Activated T-helper 17 cell treated with anti-CD3 and anti-CD28 coated beads, Interleukin-2, amount 50 U/mL, for 72 hours (primary cell): Measurements from ENCODE around the gene VWDE. TPM values are rescaled to one million over a fixed set of nuclear protein-coding genes. Genes with fewer than 3 reads are reported as not detected.
"Not testable (repeated sequence)": the region's sequence is repeated elsewhere in the genome, so short reads cannot be mapped to it uniquely, and the experiment has no call there.

Experiments used
- ATAC-seq: fragments of 150-1000 bp; cut with Tn5 transposase; replicated peaks from 2 replicates; pipeline ENCODE4 v1.10.0; 2021; ENCODE audit warnings: mild to moderate bottlenecking, moderate library complexity
- H3K27ac Mint-ChIP-seq: one replicate; pipeline ENCODE4 v1.8.0; 2022; ENCODE audit warnings: mixed read lengths
- H3K27me3 Mint-ChIP-seq: one replicate; pipeline ENCODE4 v1.8.0; 2022; ENCODE audit warnings: mixed read lengths
- H3K36me3 Mint-ChIP-seq: one replicate; pipeline ENCODE4 v1.8.0; 2022; ENCODE audit warnings: low read depth, mild to moderate bottlenecking, mixed read lengths
- H3K4me1 Mint-ChIP-seq: one replicate; pipeline ENCODE4 v1.8.0; 2022; ENCODE audit warnings: mixed read lengths
- H3K4me3 Mint-ChIP-seq: one replicate; pipeline ENCODE4 v1.8.0; 2022; ENCODE audit warnings: mild to moderate bottlenecking, mixed read lengths
- H3K9me3 Mint-ChIP-seq: one replicate; pipeline ENCODE4 v1.8.0; 2022; ENCODE audit warnings: mixed read lengths
- total RNA-seq, 2 donors: library from RNA; stranded (reverse); gene quantifications; one replicate each; pipeline ENCODE4 v1.2.3, GENCODE V29; 2022

The VWDE gene
- total RNA-seq: 10 to 100 TPM in 1 of 2 donors, 1 to 10 TPM in 1; 6.1 to 10.5 TPM

- peaks cover 2% of the 10 kb centered on the region for H3K9me3 Mint-ChIP-seq
- H3K4me1 Mint-ChIP-seq: peaks cover 5% of the 10 kb centered on the region
- peaks cover 2% of the 10 kb centered on the region for H3K27me3 Mint-ChIP-seq
- H3K4me3 Mint-ChIP-seq: peak within 1 kb of the TSS; percentile 88
- peak; percentile 94 for ATAC-seq
- H3K27ac Mint-ChIP-seq: peak within 1 kb of the TSS; percentile 74
- peaks cover 1% of the 10 kb centered on the region for H3K36me3 Mint-ChIP-seq
These were observed at the start of gene VWDE for GRCh38 chr7:12403287-12404181. VWDE (minus strand) TSS chr7:12403865; CDS start chr7:12403716, 149 bp downstream.

- ATAC-seq, H3K9me3 Mint-ChIP-seq, H3K36me3 Mint-ChIP-seq, H3K27me3 Mint-ChIP-seq, H3K4me3 Mint-ChIP-seq, H3K4me1 Mint-ChIP-seq, H3K27ac Mint-ChIP-seq: not testable (repeated sequence)
These were observed 49.5 kb upstream of the VWDE start for GRCh38 chr7:12453136-12453535.

- no peak for ATAC-seq
- Mint-ChIP-seq H3K27me3 (peaks cover 3% of the 10 kb centered on the region), H3K4me3 (no peak overlapping the region), H3K9me3 (no peaks in the 10 kb centered on the region), H3K36me3 (no peaks in the 10 kb centered on the region), H3K27ac (no peak overlapping the region), H3K4me1 (no peaks in the 10 kb centered on the region)
These were observed 47.0 kb upstream of the VWDE start for GRCh38 chr7:12450615-12451014.

- Mint-ChIP-seq H3K4me1 (no peaks in the 10 kb centered on the region), H3K4me3 (no peak overlapping the region), H3K27ac (no peak overlapping the region), H3K27me3 (peaks cover 21% of the 10 kb centered on the region), H3K36me3 (no peaks in the 10 kb centered on the region), H3K9me3 (no peaks in the 10 kb centered on the region)
- ATAC-seq: no peak
These were observed 41.1 kb upstream of the VWDE start for GRCh38 chr7:12444785-12445184.

- Mint-ChIP-seq H3K4me1 (no peaks in the 10 kb centered on the region), H3K9me3 (no peaks in the 10 kb centered on the region), H3K27me3 (peaks cover 24% of the 10 kb centered on the region), H3K36me3 (no peaks in the 10 kb centered on the region), H3K4me3 (no peak overlapping the region), H3K27ac (no peak overlapping the region)
- ATAC-seq: no peak
These were observed 36.6 kb upstream of the VWDE start for GRCh38 chr7:12440229-12440628.

- no peak overlapping the region for H3K4me3 Mint-ChIP-seq
- peaks cover 9% of the 10 kb centered on the region for H3K27me3 Mint-ChIP-seq
- no peak overlapping the region for H3K27ac Mint-ChIP-seq
- H3K4me1 Mint-ChIP-seq: no peaks in the 10 kb centered on the region
- ATAC-seq: no peak
- no peaks in the 10 kb centered on the region for H3K9me3 Mint-ChIP-seq
- H3K36me3 Mint-ChIP-seq: no peaks in the 10 kb centered on the region
These were observed 33.4 kb upstream of the VWDE start for GRCh38 chr7:12436896-12437535.

GRCh38 chr7:12436126-12436525 is 32.5 kb upstream of the VWDE start:
- Mint-ChIP-seq H3K27me3 (peaks cover 9% of the 10 kb centered on the region), H3K27ac (no peak overlapping the region), H3K4me1 (no peaks in the 10 kb centered on the region), H3K4me3 (no peak overlapping the region), H3K9me3 (no peaks in the 10 kb centered on the region), H3K36me3 (no peaks in the 10 kb centered on the region)
- ATAC-seq: no peak

GRCh38 chr7:12434012-12434642 is 30.5 kb upstream of the VWDE start:
- H3K4me3 Mint-ChIP-seq: no peak overlapping the region
- no peaks in the 10 kb centered on the region for H3K9me3 Mint-ChIP-seq
- no peak overlapping the region for H3K27ac Mint-ChIP-seq
- no peaks in the 10 kb centered on the region for H3K4me1 Mint-ChIP-seq
- no peaks in the 10 kb centered on the region for H3K36me3 Mint-ChIP-seq
- peaks cover 11% of the 10 kb centered on the region for H3K27me3 Mint-ChIP-seq
- ATAC-seq: no peak

GRCh38 chr7:12431886-12432556 is 28.4 kb upstream of the VWDE start:
- Mint-ChIP-seq H3K4me1 (no peaks in the 10 kb centered on the region), H3K4me3 (no peak overlapping the region), H3K27ac (no peak overlapping the region), H3K27me3 (peaks cover 8% of the 10 kb centered on the region), H3K9me3 (no peaks in the 10 kb centered on the region), H3K36me3 (no peaks in the 10 kb centered on the region)
- ATAC-seq: no peak

- Mint-ChIP-seq H3K27ac (no peak overlapping the region), H3K9me3 (no peaks in the 10 kb centered on the region), H3K36me3 (no peaks in the 10 kb centered on the region), H3K4me3 (no peak overlapping the region), H3K27me3 (peaks cover 6% of the 10 kb centered on the region), H3K4me1 (no peaks in the 10 kb centered on the region)
- ATAC-seq: no peak
These were observed 21.6 kb upstream of the VWDE start for GRCh38 chr7:12425311-12425710.

- Mint-ChIP-seq H3K4me1 (no peaks in the 10 kb centered on the region), H3K27me3 (no peaks in the 10 kb centered on the region), H3K4me3 (no peak overlapping the region), H3K9me3 (no peaks in the 10 kb centered on the region), H3K27ac (no peak overlapping the region), H3K36me3 (no peaks in the 10 kb centered on the region)
- no peak for ATAC-seq
These were observed 20.5 kb upstream of the VWDE start for GRCh38 chr7:12423997-12424745.

GRCh38 chr7:12423355-12423996 is 19.8 kb upstream of the VWDE start:
- ATAC-seq: no peak
- H3K4me1 Mint-ChIP-seq: no peaks in the 10 kb centered on the region
- H3K4me3 Mint-ChIP-seq: no peak overlapping the region
- no peaks in the 10 kb centered on the region for H3K36me3 Mint-ChIP-seq
- H3K9me3 Mint-ChIP-seq: no peaks in the 10 kb centered on the region
- H3K27ac Mint-ChIP-seq: no peak overlapping the region
- H3K27me3 Mint-ChIP-seq: no peaks in the 10 kb centered on the region

- Mint-ChIP-seq H3K36me3 (no peaks in the 10 kb centered on the region), H3K4me1 (no peaks in the 10 kb centered on the region), H3K27me3 (peaks cover under 1% of the 10 kb centered on the region), H3K4me3 (no peak overlapping the region), H3K27ac (no peak overlapping the region), H3K9me3 (no peaks in the 10 kb centered on the region)
- ATAC-seq: no peak
These were observed 19.1 kb upstream of the VWDE start for GRCh38 chr7:12422554-12423320.
